ENCODE results near the gene ELOA.

DNA sequence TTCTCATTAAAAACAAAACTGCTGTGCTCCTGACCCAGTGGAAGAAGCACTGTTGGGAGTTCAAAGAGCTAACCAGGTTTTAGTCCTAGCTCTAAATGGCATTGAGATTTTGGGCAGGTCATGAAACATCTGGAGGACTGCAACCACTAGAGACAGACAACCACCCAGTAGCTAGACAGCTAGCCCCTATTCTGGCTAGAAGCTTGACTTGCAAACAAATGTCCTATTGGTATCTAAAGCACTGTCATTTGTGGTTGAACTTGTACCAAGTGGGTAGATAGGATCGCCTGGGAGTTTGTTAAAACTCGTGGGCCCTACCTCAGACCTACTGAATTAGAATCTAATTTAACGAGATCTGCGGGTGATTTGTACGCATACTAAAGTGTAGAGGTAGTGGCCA, 44.8 kb upstream of the ELOA start:
- TF ChIP-seq, protein P1, sequence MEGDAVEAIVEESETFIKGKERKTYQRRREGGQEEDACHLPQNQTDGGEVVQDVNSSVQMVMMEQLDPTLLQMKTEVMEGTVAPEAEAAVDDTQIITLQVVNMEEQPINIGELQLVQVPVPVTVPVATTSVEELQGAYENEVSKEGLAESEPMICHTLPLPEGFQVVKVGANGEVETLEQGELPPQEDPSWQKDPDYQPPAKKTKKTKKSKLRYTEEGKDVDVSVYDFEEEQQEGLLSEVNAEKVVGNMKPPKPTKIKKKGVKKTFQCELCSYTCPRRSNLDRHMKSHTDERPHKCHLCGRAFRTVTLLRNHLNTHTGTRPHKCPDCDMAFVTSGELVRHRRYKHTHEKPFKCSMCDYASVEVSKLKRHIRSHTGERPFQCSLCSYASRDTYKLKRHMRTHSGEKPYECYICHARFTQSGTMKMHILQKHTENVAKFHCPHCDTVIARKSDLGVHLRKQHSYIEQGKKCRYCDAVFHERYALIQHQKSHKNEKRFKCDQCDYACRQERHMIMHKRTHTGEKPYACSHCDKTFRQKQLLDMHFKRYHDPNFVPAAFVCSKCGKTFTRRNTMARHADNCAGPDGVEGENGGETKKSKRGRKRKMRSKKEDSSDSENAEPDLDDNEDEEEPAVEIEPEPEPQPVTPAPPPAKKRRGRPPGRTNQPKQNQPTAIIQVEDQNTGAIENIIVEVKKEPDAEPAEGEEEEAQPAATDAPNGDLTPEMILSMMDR (IDR thresholded peaks at IDR 0.05) = no peak
- no peak for TF ChIP-seq POLR2A (IDR thresholded peaks at IDR 0.05)
